HG02840 (cell line): ENCODE data around the gene PAPOLA.

Source experiments
- ATAC-seq: cut with Tn5 transposase; IDR thresholded peaks from one replicate; pipeline ENCODE4 v1.9.1; 2021; ENCODE audit warnings: mild to moderate bottlenecking, moderate library complexity, moderate number of reproducible peaks; ENCODE audit not compliant: unreplicated experiment, low FRiP score

The PAPOLA gene

DNA sequence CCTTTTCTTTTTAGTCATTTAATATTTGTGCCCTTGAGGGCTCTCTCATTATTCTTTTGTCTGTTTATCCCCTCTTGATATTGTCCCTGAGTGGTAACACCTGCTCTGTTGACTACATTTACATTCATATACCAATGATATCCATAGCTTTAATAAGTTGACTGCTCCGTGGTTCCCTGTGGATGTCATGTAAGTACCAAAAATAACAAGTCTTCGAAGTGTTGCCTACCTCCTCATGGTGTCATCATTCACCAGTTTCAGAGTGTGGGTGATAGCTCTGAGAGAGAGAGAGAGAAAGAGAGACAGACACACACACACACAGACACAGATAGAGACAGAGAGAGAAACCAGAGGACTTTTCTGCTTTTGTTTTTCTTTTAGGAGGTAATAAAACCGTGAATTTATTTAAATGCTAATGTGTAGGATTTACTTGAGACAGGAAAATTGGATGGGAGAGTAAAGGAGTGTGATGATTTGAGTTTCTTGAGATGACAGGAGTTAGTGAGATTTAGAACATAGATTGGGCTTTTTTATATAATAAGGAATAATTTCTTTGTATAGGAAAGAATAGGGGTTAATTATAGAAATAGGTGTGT lies 52.2 kb downstream of the PAPOLA start:
- ATAC-seq, result no peak

DNA sequence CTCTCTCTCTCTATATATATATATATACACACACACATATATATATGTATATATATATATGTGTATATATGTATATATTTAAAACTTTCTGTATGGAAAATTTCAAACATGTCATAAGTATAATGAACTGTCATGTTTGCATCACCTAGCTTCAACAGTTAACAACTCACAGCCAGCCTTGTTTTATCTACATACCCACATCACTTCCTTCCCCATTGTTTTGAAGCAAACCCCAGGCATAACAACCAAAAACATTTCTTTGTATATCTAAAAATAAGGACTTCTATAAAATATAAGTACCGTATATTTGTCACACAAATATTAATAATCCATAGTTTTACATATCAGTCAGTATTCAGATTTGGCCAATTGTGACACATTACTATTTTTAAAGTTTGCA lies 57.4 kb downstream of the PAPOLA start:
- no peak for ATAC-seq

DNA sequence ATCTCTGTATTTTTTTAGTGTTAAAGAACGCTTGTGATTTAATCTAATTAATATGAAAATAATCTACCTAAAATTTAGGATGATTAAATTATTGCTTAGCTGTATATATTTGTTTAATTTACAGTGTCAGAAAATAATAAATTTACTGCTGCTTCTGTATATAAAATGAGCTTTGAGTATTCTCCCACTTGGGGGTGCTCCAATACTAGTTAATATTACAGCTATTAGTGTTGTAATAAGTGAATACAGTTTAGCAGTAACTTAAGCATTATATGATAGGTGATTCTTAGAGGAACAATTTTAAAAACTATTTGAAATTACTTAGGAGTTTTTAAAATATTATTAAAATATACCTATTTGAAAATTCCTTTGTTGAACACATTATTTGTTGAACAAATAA lies 62.2 kb downstream of the PAPOLA start:
- no peak for ATAC-seq

DNA sequence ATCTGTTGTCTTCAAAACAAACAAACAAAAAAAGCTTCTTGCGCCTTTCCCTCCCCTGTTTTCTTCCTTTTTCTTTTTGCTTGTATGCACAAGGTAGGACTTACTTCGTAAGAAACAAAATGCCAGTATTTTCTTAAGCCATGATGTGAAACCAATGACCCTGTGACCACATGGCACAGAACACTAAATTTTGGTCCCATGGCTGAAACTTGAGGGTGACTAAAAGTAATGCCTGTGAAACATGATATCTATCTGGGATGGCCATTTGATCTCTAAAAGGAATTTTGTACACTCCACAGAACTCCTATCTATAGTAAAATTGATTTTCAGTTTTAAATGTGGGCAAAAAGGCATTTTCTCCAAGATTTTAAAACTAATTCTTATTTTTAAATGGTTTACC lies 63.6 kb downstream of the PAPOLA start:
- no peak for ATAC-seq

DNA sequence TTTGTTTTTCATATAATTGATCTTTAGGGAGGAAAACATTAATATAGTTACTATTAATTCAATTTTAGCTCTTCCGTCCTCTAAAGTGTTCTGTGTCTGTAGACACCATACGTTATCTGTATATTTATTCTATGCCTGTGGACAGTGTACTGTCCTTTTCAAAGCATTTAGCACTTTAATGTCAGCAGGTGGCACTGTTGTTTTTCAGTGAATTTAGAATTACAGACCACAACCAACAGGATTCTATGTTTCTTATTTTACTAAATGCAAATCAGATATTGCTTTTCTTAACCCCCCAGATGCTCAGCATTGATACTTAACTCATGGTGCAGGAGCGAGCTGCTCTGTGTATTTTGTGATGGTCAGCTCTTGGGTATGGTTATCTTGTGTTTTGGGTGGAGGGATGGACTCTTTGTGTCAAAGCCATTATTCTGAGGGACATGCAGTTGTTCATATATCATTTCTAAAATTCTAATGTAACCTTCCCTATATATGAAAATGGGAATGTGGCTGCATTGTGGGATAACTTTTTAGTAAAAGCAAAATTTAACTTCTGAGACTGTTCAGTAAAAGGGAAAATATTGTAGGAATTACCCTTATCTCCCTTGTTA lies 65.2 kb downstream of the PAPOLA start:
- no peak for ATAC-seq

DNA sequence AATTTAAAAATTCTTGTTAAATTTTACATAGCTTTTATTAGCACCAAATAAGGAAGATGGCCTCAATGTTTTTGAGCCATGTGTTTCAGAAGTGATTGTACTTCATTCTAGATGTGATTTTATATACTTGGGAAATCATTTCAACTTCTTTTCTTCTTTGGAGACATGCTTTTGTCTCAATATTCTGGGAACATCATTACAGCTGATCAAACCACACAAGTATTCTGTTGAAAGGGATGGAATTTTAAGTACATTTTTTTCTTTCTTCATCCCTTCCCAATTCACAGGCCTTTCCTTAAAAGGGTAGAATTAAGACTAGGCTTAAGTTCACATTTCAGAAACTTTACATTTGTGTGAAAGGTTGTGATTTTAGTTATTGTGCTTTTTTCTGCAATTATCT lies 66.4 kb downstream of the PAPOLA start:
- ATAC-seq, result no peak

DNA sequence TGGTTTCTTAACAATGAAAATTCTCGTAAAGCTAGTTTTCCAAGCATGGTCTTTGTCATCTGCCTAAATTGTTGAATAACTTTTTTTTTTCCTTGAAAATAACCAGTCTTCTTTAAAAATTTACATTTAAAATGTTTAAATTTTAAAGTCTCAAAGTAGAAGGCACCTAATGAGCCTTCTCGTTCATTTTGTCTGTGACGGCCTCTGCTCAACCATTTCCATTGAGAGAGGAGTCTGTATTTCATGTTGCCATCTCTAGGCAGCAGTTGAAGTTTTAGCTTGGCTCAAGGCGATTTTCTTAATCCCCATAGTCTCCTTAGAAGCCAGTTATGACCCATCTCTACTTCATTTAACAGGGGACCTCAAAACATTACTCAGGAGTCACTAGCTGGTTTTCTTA lies 69.1 kb downstream of the PAPOLA start:
- no peak for ATAC-seq

DNA sequence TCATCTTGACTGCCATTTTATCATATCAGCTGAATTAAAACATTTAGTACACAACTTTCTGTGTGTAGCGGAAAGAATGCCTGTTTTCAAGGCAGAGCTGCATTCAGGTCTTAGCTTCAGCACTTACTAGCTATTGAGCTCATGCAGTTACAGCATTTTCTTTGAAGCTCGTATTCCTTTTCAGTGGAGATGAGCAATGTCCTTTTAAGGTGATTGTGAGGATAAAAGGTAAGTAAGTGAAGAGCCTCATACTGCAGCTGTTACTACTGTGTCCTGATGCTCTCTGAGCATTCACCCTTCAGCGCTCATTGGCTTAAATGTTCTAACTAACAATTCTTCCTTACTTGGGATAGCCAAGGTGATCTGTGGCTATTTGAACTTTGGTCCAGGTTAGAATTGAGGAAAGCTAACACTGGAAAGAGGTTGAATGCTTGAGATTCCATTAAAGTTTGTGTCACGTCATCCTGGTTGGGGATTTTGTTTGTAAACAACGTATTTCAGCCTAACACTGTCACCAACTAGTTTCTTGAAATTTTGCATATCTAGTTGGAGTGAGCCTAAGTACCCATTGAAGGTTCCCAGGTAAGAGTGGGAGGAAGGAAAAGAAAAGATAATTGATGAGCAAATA lies 71.4 kb downstream of the PAPOLA start:
- ATAC-seq, result no peak

DNA sequence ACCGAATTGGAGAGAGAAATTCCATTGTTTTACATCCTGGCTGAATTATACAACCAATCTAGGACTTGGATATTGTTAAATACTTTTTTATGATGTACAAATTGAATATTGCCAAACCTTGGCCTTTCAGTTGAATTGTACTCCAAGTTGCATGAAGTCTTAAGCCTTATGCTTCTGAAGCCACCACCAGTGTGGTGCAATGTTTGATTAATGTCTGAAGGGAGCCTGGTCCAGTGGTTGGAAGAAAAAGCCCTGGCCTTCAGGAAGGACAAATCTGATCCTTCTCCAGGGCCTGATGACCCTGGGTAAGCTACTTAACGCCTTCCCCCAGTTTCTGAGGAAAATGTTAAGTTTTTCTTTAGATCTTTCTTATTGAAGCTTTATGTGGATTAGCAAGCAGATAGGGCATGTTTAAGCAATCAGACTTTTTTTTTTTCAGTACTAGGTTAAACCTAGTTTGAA lies 72.0 kb downstream of the PAPOLA start:
- ATAC-seq, result no peak

DNA sequence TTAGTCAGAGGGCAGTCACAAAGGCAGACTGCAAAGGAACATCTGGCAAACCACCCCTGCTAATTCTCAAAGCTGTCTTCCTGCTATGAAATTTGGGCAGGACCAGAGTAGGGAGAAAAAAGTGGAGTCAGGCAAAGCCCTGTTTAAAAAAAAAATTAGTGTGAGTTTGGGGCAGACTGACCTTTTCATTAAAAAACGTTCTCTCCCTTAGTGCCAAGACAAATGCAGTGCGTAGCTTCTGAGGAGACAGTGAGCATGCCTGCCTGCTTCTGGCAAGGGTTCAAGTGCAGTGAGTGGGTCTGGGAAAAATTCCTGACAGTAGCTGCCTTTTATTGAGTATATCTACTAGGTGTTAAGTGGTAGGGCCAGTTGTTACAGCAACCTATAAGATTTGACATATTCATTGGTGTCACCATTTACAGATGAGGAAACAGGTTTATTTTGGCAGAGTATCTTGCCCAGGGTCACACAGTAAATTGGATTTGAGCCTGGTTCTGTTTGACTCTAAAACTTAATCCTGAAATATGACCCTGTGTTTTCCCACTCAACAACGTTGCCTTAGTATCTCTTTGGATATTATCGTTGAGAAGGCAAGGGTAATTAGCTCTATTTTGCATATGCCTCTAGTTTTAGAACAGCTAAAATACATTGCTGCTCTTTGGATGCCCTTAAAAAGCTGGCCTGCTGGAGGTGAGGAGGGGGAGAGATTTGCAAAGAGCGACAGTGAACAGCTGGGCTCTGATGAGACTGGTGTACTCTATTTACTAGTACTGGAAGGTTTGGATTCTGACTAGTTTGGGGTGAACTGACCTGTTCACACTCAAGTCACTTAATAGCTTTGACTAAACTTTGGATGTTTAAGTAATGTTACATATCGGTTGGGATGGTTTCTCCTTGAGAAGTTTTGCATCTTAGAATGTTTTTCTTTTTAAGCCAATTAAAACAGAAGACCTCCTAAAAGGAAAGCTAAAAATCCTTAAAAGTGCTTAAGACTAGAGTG lies 72.8 kb downstream of the PAPOLA start:
- no peak for ATAC-seq

DNA sequence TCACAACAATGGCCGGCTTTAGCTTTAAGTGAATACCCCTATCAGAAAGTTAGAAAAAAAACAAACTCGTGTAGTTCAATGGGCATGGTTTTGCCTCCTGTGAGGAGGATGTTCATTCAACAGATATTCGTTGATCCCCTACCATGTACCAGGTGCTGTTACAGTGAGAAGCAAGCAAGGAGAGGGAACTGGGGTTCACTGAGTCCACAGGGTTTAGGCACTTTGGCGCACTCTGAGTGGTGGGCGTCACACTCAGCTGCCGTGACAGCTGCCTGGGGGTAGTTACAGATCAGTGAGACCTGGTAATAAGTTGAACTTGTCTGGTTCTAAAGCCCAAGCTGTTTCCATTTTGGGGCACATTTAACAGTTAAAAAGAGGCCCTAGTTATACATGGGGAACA lies 74.2 kb downstream of the PAPOLA start:
- no peak for ATAC-seq

DNA sequence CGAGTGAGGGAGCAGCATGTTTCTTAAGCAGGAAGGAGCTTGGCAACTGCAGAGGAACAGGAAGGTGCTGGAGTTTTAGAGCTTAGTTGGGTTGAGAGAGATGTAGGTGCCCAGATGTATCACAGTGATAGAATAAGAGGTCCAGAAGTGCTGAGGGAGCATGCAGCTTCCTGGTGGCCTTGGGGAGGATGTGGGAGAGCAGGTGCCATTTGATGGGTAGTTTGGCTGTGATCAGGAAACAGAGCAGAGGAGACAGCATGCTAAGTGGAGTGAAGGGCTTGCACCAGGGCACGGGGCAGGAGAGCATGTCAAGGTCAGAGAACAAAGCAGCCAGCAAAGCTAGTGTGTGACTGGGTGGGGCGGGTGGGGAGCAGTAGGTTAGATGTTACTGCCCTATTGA lies 74.8 kb downstream of the PAPOLA start:
- no peak for ATAC-seq

DNA sequence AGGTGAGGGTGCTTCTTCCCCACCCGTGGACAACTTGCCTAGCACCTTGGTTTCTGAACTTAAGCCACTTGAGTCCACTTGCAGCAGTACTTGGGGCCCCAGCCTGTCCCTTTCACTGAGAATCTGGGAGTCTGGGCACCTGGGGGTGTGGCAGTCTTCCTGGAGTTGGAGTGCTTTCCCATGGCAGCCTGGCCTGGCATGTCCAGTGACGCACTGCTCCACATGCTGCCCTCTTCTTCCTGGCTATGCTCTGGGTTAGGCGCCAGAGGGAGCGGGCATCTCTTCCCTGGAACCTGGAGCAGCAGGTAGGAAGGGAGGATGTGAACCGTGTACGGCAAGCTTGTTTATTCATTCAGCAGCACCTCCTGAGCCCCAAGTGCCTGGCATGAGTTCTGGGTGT lies 76.4 kb downstream of the PAPOLA start:
- no peak for ATAC-seq

DNA sequence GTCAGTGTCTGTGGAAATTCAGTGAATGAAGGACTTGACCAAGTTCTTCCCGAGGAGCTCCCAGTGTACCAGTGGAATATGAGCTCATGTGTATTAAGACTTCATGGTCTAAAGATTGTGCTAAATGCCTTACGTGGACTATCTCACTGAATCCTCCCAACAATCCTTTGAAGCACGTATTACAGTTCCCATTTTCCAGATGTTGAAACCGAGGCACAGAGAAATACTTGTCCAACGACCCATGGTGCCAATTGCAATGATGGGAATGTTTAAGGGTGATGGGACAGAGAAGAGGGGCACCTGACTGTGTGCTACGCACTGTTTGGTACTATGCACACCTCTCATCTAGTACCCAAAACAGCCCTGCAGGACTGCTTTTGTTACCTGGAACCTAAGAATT lies 77.2 kb downstream of the PAPOLA start:
- no peak for ATAC-seq

DNA sequence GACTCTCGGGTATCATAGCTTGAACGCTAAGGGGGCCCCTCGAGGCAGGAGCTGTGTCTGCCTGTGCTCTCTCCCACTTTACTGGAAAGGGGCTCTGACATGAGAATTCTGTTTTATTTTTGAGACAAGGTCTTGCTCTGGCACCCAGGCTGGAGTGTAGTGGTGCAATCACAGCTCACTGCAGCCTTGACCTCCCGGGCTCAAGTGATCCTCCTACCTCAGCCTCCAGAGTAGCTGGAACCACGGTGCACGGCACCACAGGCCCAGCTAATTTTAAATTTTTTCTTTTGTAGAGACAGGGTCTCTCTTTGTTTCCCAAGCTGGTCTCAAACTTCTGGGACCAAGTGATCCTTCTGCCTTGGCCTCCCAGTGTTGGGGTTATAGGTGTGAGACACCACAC lies 77.7 kb downstream of the PAPOLA start:
- ATAC-seq, result no peak

DNA sequence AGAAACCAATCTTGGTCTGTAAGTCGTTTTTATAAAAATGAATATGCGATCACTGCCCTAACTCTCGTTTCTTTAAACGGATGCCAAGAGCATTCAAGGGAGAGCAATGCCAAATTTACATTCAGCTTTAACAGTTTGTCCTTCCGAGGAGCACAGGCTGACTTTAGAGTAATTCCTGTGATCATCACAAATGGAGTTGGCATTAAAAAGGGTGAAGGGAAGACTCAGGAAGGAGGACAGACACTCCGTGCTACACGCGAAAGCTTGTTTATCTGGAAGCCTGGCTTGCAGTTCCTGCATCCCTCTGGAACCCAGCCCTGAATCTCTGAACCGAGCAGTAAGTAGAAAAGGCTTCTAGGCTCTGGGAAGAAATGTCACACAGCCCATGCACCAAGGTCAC lies 78.4 kb downstream of the PAPOLA start:
- no peak for ATAC-seq

DNA sequence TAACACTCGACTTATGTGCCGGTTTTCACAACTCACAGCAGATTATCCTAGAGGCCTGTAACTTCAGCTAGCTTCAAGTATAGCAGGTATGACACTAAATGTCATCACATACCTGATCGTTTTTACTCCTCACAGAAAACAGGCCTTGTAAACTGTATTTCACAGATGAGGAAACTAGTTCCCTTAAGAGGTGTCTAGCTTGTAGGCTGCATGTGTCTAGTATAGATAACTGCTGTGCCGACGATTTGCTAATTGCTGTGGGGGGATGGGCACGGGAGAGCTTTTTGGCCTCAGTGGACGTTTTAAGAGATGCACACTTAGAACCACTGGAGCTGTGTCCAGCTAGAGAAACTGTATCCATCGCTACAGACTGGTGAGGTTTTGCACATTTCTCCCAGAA lies 78.8 kb downstream of the PAPOLA start:
- ATAC-seq, result no peak

DNA sequence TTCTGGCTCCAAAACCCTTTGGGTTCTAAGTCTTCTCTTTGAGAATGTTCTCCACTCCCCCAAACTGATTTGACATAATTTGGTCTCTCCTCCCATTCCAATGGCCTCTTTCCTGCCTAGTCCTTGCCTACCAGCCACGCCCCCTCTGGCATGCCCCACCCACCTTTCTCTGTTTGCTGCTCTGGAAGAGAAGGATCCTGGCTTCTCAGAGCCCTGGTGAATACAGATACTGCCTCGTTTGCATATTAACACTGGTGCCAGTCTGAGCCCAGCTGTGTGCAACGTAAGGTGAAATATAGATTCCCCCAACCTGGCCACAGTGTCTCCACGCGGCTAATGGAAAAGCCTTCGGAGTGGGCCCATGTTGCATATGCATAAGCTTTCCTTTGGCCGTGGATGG lies 79.7 kb downstream of the PAPOLA start:
- ATAC-seq, result no peak

DNA sequence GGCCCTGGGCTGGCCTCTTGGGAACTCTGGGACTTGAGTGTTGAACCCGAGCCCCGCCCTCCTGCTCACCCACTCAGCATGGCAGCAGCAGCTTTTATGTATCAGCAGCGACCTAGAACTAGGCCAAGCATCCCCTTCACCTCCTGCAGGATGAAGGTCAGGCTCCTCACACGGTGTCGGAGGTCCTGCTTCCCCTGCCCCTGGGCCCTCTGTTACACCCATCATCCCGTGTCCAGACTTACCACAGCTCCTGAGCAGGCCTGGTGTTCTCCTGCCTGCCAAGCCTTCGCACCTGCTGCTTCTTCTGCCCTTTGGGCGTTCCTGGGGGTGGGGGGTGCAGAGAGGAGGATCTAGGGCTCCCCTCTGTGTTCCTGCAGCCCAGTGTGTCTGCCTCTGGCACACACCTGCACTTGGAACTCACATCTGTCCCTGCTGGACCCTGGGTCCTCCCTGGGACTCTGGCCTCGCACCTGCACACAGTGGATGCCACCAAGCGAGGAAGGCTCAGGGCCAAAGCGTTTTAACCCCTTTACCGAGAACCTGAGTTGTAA lies 80.3 kb downstream of the PAPOLA start:
- no peak for ATAC-seq

DNA sequence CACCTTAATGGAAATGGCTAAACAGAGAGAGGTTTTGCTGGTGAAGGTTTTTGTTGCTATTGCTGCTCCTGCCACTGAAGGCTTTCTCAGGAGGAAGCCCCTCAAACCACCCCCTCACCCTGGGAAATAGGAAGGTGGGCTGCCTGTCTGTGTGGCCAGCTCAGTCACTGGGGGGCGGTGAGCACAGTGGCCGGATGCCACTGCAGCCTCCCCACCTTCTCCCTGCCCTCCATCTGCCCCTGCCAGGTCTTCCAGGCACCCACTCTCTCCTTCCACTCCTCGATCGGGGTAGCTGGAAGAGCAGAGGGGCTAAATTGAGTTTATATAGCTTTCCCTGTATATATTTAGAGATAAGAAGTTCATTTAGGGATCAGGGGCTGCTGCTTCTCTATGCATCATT lies 80.8 kb downstream of the PAPOLA start:
- ATAC-seq, result no peak

DNA sequence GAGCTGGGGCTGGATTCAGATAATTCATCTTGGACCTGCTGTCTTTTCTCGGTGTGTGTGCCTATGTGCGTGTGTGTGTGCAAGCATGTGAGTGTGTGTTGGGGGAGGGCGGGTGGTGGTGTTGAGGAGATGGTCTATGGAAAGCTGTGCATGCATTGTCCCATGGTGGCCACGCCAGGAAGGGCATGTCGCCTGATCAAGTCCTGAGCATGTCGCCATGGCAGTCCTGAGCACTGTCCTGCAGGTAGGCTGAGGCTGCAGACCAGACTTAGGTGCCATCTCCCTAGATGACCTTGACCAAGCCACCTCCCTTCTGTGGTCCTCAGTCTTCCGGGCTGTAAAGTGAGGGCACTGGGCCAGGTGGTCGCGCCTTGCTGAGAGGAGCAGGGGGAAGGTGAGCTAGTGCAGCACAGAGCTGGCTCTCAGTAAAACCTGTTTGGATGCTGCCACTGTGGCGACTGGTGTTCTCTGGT lies 81.4 kb downstream of the PAPOLA start:
- ATAC-seq, result no peak
